Fibroblast of lung (primary cell): ENCODE data around the gene SPTB.

ENCODE experiments used
- EZH2 ChIP-seq: IDR thresholded peaks from 2 replicates; pipeline ENCODE4 v1.5.1; 2012; ENCODE audit warnings: low read length, control low read depth, mild to moderate bottlenecking; ENCODE audit errors: missing control alignments
- TF ChIP-seq, protein P1 (sequence below), 2 donors: IDR thresholded peaks in 1 of 2; conservative IDR thresholded peaks in 1 of 2; 1 replicate in 1 of 2; 2 replicates in 1 of 2; pipeline ENCODE4 v1.5.1; 2011 to 2012; ENCODE audit warnings: low read length in 2 of 2, control low read depth in 1 of 2, inconsistent platforms in 1 of 2, low read depth in 1 of 2, mild to moderate bottlenecking in 1 of 2

DNA sequence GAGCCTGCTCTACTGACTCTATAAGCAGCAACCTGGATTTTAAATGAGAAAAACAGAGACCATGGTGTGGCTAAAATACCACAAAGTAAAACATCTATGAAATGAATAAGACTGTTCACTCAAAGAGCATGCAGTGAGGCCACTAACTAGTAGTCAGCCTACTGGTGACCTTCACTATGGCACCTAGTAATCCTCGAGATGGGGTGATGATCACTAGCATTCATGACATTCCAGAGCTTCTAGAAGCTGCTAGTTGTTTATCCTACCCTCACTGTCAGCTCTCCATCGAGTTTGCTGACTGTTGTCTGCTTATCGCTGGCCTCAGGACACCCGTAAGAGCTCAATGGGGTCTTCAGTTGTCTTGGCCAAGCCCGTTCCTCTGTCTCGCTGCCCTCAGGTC, 13.7 kb downstream of the SPTB start:
- TF ChIP-seq, protein P1, sequence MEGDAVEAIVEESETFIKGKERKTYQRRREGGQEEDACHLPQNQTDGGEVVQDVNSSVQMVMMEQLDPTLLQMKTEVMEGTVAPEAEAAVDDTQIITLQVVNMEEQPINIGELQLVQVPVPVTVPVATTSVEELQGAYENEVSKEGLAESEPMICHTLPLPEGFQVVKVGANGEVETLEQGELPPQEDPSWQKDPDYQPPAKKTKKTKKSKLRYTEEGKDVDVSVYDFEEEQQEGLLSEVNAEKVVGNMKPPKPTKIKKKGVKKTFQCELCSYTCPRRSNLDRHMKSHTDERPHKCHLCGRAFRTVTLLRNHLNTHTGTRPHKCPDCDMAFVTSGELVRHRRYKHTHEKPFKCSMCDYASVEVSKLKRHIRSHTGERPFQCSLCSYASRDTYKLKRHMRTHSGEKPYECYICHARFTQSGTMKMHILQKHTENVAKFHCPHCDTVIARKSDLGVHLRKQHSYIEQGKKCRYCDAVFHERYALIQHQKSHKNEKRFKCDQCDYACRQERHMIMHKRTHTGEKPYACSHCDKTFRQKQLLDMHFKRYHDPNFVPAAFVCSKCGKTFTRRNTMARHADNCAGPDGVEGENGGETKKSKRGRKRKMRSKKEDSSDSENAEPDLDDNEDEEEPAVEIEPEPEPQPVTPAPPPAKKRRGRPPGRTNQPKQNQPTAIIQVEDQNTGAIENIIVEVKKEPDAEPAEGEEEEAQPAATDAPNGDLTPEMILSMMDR (conservative IDR thresholded peaks at IDR 0.05 in 1 of 2, IDR thresholded peaks at IDR 0.05 in 1 of 2; ENCODE audit: low read depth in 1 of 2, low read length in 2 of 2), result no peak
- no peak for TF ChIP-seq EZH2
